ENCODE measurements around the gene PTPRG.
"Not testable (repeated sequence)": the region's sequence is repeated elsewhere in the genome, so short reads cannot be mapped to it uniquely, and the experiment has no call there.

The PTPRG gene

GRCh38 chr3:61710920-61711319, 149.5 kb downstream of the PTPRG start:
- H3K27ac ChIP-seq (ENCODE audit: insufficient read depth, low read length, poor library complexity, severe bottlenecking); DNase-seq; H3K4me3 ChIP-seq (ENCODE audit: insufficient read depth, low read depth, low read length, poor library complexity, severe bottlenecking); H3K9me3 ChIP-seq (ENCODE audit: control insufficient read depth, low read length); H3K4me1 ChIP-seq (ENCODE audit: control insufficient read depth, insufficient read depth, low read length, poor library complexity, severe bottlenecking); H3K27me3 ChIP-seq (replicated peaks; ENCODE audit: control insufficient read depth, insufficient read depth, low read length, poor library complexity, severe bottlenecking); H3K36me3 ChIP-seq (ENCODE audit: control insufficient read depth, insufficient read depth, low read length): not testable (repeated sequence)

- H3K36me3 ChIP-seq (ENCODE audit: control insufficient read depth, insufficient read depth, low read length), result no peaks in the 10 kb centered on the region
- no peak for DNase-seq
- H3K4me3 ChIP-seq (ENCODE audit: insufficient read depth, low read depth, low read length, poor library complexity, severe bottlenecking), result no peak overlapping the region
- H3K27ac ChIP-seq (ENCODE audit: insufficient read depth, low read length, poor library complexity, severe bottlenecking), result no peak overlapping the region
- no peaks in the 10 kb centered on the region for H3K4me1 ChIP-seq (ENCODE audit: control insufficient read depth, insufficient read depth, low read length, poor library complexity, severe bottlenecking)
- no peaks in the 10 kb centered on the region for H3K9me3 ChIP-seq (ENCODE audit: control insufficient read depth, low read length)
- H3K27me3 ChIP-seq (replicated peaks; ENCODE audit: control insufficient read depth, insufficient read depth, low read length, poor library complexity, severe bottlenecking), result no peaks in the 10 kb centered on the region
These were observed 152.9 kb downstream of the PTPRG start for GRCh38 chr3:61714225-61714624.

- H3K27me3 ChIP-seq (replicated peaks; ENCODE audit: control insufficient read depth, insufficient read depth, low read length, poor library complexity, severe bottlenecking), result no peaks in the 10 kb centered on the region
- no peaks in the 10 kb centered on the region for H3K4me1 ChIP-seq (ENCODE audit: control insufficient read depth, insufficient read depth, low read length, poor library complexity, severe bottlenecking)
- no peaks in the 10 kb centered on the region for H3K9me3 ChIP-seq (ENCODE audit: control insufficient read depth, low read length)
- no peak overlapping the region for H3K4me3 ChIP-seq (ENCODE audit: insufficient read depth, low read depth, low read length, poor library complexity, severe bottlenecking)
- no peak for DNase-seq
- H3K36me3 ChIP-seq (ENCODE audit: control insufficient read depth, insufficient read depth, low read length), result no peaks in the 10 kb centered on the region
- H3K27ac ChIP-seq (ENCODE audit: insufficient read depth, low read length, poor library complexity, severe bottlenecking), result no peak overlapping the region
These were observed 154.6 kb downstream of the PTPRG start for GRCh38 chr3:61715886-61716527.

- H3K9me3 ChIP-seq (ENCODE audit: control insufficient read depth, low read length); H3K27ac ChIP-seq (ENCODE audit: insufficient read depth, low read length, poor library complexity, severe bottlenecking); DNase-seq; H3K27me3 ChIP-seq (replicated peaks; ENCODE audit: control insufficient read depth, insufficient read depth, low read length, poor library complexity, severe bottlenecking); H3K4me3 ChIP-seq (ENCODE audit: insufficient read depth, low read depth, low read length, poor library complexity, severe bottlenecking); H3K36me3 ChIP-seq (ENCODE audit: control insufficient read depth, insufficient read depth, low read length); H3K4me1 ChIP-seq (ENCODE audit: control insufficient read depth, insufficient read depth, low read length, poor library complexity, severe bottlenecking): not testable (repeated sequence)
These were observed 155.3 kb downstream of the PTPRG start for GRCh38 chr3:61716693-61717092.

- Histone ChIP-seq H3K36me3 (ENCODE audit: control insufficient read depth, insufficient read depth, low read length) (no peaks in the 10 kb centered on the region), H3K9me3 (ENCODE audit: control insufficient read depth, low read length) (no peaks in the 10 kb centered on the region), H3K4me1 (ENCODE audit: control insufficient read depth, insufficient read depth, low read length, poor library complexity, severe bottlenecking) (no peaks in the 10 kb centered on the region), H3K4me3 (ENCODE audit: insufficient read depth, low read depth, low read length, poor library complexity, severe bottlenecking) (no peak overlapping the region), H3K27ac (ENCODE audit: insufficient read depth, low read length, poor library complexity, severe bottlenecking) (no peak overlapping the region), H3K27me3 (replicated peaks; ENCODE audit: control insufficient read depth, insufficient read depth, low read length, poor library complexity, severe bottlenecking) (no peaks in the 10 kb centered on the region)
- no peak for DNase-seq
These were observed 157.2 kb downstream of the PTPRG start for GRCh38 chr3:61718565-61718964.

- no peak overlapping the region for H3K4me3 ChIP-seq (ENCODE audit: insufficient read depth, low read depth, low read length, poor library complexity, severe bottlenecking)
- H3K9me3 ChIP-seq (ENCODE audit: control insufficient read depth, low read length), result no peaks in the 10 kb centered on the region
- DNase-seq, result no peak
- no peaks in the 10 kb centered on the region for H3K4me1 ChIP-seq (ENCODE audit: control insufficient read depth, insufficient read depth, low read length, poor library complexity, severe bottlenecking)
- H3K27me3 ChIP-seq (replicated peaks; ENCODE audit: control insufficient read depth, insufficient read depth, low read length, poor library complexity, severe bottlenecking), result no peaks in the 10 kb centered on the region
- H3K27ac ChIP-seq (ENCODE audit: insufficient read depth, low read length, poor library complexity, severe bottlenecking), result no peak overlapping the region
- H3K36me3 ChIP-seq (ENCODE audit: control insufficient read depth, insufficient read depth, low read length), result no peaks in the 10 kb centered on the region
These were observed 158.1 kb downstream of the PTPRG start for GRCh38 chr3:61719278-61719977.

- Histone ChIP-seq H3K4me3 (ENCODE audit: insufficient read depth, low read depth, low read length, poor library complexity, severe bottlenecking) (no peak overlapping the region), H3K4me1 (ENCODE audit: control insufficient read depth, insufficient read depth, low read length, poor library complexity, severe bottlenecking) (no peaks in the 10 kb centered on the region), H3K36me3 (ENCODE audit: control insufficient read depth, insufficient read depth, low read length) (no peaks in the 10 kb centered on the region), H3K27me3 (replicated peaks; ENCODE audit: control insufficient read depth, insufficient read depth, low read length, poor library complexity, severe bottlenecking) (no peaks in the 10 kb centered on the region), H3K27ac (ENCODE audit: insufficient read depth, low read length, poor library complexity, severe bottlenecking) (no peak overlapping the region), H3K9me3 (ENCODE audit: control insufficient read depth, low read length) (no peaks in the 10 kb centered on the region)
- no peak for DNase-seq
These were observed 161.7 kb downstream of the PTPRG start for GRCh38 chr3:61723038-61723437.

GRCh38 chr3:61724183-61724582, 162.8 kb downstream of the PTPRG start:
- no peaks in the 10 kb centered on the region for H3K9me3 ChIP-seq (ENCODE audit: control insufficient read depth, low read length)
- no peaks in the 10 kb centered on the region for H3K36me3 ChIP-seq (ENCODE audit: control insufficient read depth, insufficient read depth, low read length)
- H3K27ac ChIP-seq (ENCODE audit: insufficient read depth, low read length, poor library complexity, severe bottlenecking), result no peak overlapping the region
- H3K27me3 ChIP-seq (replicated peaks; ENCODE audit: control insufficient read depth, insufficient read depth, low read length, poor library complexity, severe bottlenecking), result no peaks in the 10 kb centered on the region
- H3K4me1 ChIP-seq (ENCODE audit: control insufficient read depth, insufficient read depth, low read length, poor library complexity, severe bottlenecking), result no peaks in the 10 kb centered on the region
- H3K4me3 ChIP-seq (ENCODE audit: insufficient read depth, low read depth, low read length, poor library complexity, severe bottlenecking), result no peak overlapping the region
- DNase-seq, result no peak

GRCh38 chr3:61724801-61725200, 163.4 kb downstream of the PTPRG start:
- Histone ChIP-seq H3K27ac (ENCODE audit: insufficient read depth, low read length, poor library complexity, severe bottlenecking) (no peak overlapping the region), H3K4me3 (ENCODE audit: insufficient read depth, low read depth, low read length, poor library complexity, severe bottlenecking) (no peak overlapping the region), H3K9me3 (ENCODE audit: control insufficient read depth, low read length) (no peaks in the 10 kb centered on the region), H3K4me1 (ENCODE audit: control insufficient read depth, insufficient read depth, low read length, poor library complexity, severe bottlenecking) (no peaks in the 10 kb centered on the region), H3K36me3 (ENCODE audit: control insufficient read depth, insufficient read depth, low read length) (no peaks in the 10 kb centered on the region), H3K27me3 (replicated peaks; ENCODE audit: control insufficient read depth, insufficient read depth, low read length, poor library complexity, severe bottlenecking) (no peaks in the 10 kb centered on the region)
- DNase-seq, result no peak

GRCh38 chr3:61725851-61726333, 164.5 kb downstream of the PTPRG start:
- no peak overlapping the region for H3K27ac ChIP-seq (ENCODE audit: insufficient read depth, low read length, poor library complexity, severe bottlenecking)
- no peak for DNase-seq
- H3K4me1 ChIP-seq (ENCODE audit: control insufficient read depth, insufficient read depth, low read length, poor library complexity, severe bottlenecking), result no peaks in the 10 kb centered on the region
- H3K27me3 ChIP-seq (replicated peaks; ENCODE audit: control insufficient read depth, insufficient read depth, low read length, poor library complexity, severe bottlenecking), result no peaks in the 10 kb centered on the region
- H3K4me3 ChIP-seq (ENCODE audit: insufficient read depth, low read depth, low read length, poor library complexity, severe bottlenecking), result no peak overlapping the region
- H3K36me3 ChIP-seq (ENCODE audit: control insufficient read depth, insufficient read depth, low read length), result no peaks in the 10 kb centered on the region
- H3K9me3 ChIP-seq (ENCODE audit: control insufficient read depth, low read length), result no peaks in the 10 kb centered on the region
